Cardiac fibroblast (primary cell): ENCODE measurements around the gene PARD3B.

ENCODE experiments used
- DNase-seq, 2 donors: peaks; one replicate each; pipeline versions ENCODE4 v3.0.0 to v3.0.0-alpha.2; 2010; ENCODE audit warnings: low read depth in 2 of 2
- H3K4me3 ChIP-seq, 2 donors: replicated peaks in 1 of 2; 1 replicate in 1 of 2; 2 replicates in 1 of 2; pipeline ENCODE4 v1.5.1; 2011; ENCODE audit warnings: low read depth in 2 of 2, low read length in 2 of 2, mild to moderate bottlenecking in 2 of 2, moderate library complexity in 1 of 2
- CTCF ChIP-seq: IDR thresholded peaks from one replicate; pipeline ENCODE4 v1.5.1; 2011; ENCODE audit warnings: low read depth, mild to moderate bottlenecking, low read length, inconsistent platforms

PARD3B gene

GRCh38 chr2:204771721-204772120 is 226.4 kb downstream of the PARD3B start:
- H3K4me3 ChIP-seq = no peak overlapping the region
- TF ChIP-seq CTCF = no peak
- DNase-seq = no peak

- H3K4me3 ChIP-seq = no peak overlapping the region
- no peak for TF ChIP-seq CTCF
- DNase-seq = no peak
Observed at GRCh38 chr2:204772546-204772945, 227.3 kb downstream of the PARD3B start.

- no peak for TF ChIP-seq CTCF
- no peak for DNase-seq
- no peak overlapping the region for H3K4me3 ChIP-seq
Observed at GRCh38 chr2:204775766-204776165, 230.5 kb downstream of the PARD3B start.

- TF ChIP-seq CTCF = no peak
- peak; percentile 9 to 39 for DNase-seq
- no peak overlapping the region for H3K4me3 ChIP-seq
Observed at GRCh38 chr2:204776781-204777559, 231.7 kb downstream of the PARD3B start.

- DNase-seq = no peak
- no peak for TF ChIP-seq CTCF
- H3K4me3 ChIP-seq = no peak overlapping the region
Observed at GRCh38 chr2:204779771-204780170, 234.5 kb downstream of the PARD3B start.

- H3K4me3 ChIP-seq = no peak overlapping the region
- DNase-seq = no peak
- TF ChIP-seq CTCF = no peak
Observed at GRCh38 chr2:204781941-204782340, 236.7 kb downstream of the PARD3B start.

GRCh38 chr2:204790076-204790475 is 244.8 kb downstream of the PARD3B start:
- TF ChIP-seq CTCF = no peak
- DNase-seq = no peak
- H3K4me3 ChIP-seq = no peak overlapping the region
